Retinal pigment epithelial cell (primary cell): Measurements from ENCODE around the gene TTC16.

ENCODE experiments used
- DNase-seq: peaks from one replicate; pipeline ENCODE4 v3.0.0-alpha.2; 2010; ENCODE audit warnings: low read depth
- H3K4me3 ChIP-seq: 2 replicates; pipeline ENCODE4 v1.5.1; 2011; ENCODE audit warnings: mild to moderate bottlenecking, low read length, control low read depth, moderate library complexity
- TF ChIP-seq, protein P1 (sequence below): conservative IDR thresholded peaks from 2 replicates; pipeline ENCODE4 v1.5.1; 2011; ENCODE audit warnings: low read depth, low read length, control low read depth, inconsistent platforms

Gene TTC16

DNA sequence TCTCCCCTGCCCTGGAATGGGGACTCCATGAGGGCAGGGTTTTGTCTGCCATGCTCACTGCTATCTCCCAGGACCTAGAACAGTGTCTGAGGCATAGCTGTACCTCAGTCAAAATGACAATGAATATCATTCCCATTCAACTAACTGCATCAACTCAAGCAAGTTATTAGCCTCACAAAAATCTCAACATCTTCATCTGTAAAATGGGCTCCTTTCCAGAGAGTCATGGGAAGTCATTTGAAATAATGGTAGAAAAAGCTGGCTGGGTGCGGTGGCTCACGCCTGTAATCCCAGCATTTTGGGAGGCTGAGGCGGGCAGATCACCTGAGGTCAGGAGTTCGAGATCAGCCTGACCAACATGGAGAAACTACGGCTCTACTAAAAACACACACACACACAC, 53.2 kb downstream of the TTC16 start:
- no peak for DNase-seq
- H3K4me3 ChIP-seq = no peak overlapping the region
- TF ChIP-seq, protein P1, sequence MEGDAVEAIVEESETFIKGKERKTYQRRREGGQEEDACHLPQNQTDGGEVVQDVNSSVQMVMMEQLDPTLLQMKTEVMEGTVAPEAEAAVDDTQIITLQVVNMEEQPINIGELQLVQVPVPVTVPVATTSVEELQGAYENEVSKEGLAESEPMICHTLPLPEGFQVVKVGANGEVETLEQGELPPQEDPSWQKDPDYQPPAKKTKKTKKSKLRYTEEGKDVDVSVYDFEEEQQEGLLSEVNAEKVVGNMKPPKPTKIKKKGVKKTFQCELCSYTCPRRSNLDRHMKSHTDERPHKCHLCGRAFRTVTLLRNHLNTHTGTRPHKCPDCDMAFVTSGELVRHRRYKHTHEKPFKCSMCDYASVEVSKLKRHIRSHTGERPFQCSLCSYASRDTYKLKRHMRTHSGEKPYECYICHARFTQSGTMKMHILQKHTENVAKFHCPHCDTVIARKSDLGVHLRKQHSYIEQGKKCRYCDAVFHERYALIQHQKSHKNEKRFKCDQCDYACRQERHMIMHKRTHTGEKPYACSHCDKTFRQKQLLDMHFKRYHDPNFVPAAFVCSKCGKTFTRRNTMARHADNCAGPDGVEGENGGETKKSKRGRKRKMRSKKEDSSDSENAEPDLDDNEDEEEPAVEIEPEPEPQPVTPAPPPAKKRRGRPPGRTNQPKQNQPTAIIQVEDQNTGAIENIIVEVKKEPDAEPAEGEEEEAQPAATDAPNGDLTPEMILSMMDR = no peak

DNA sequence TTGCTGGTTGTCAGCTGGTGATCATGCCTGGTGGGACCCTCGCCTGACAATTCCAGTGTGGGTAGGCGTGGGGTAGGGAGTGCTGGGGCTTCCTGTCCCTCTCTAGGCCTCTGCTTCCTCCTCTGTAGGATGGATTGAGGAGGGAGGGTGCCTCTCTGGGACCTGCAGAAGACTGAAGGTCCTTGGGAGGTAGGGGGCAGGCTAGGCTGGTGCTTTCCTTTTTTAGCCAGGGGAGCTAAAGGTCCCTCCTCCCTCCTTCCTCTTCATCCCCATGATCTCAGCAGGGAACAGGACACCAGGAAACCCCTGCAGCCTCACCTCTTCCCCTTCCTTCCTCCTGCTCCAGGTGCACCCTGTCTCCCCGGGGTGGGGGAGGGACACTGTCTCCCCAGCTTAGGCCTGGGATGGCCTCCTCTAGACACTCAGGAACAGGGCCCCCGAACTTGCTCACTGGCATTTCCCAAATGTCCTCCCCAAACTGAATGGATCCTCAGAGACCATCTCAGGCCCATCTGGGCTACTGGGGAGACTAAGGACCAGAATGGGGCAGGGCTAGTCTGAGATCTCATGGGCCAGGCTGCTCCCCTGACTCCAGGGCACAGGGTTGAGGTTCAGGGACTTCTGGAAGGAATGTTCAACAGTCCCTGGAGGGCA, 54.2 kb downstream of the TTC16 start:
- DNase-seq = no peak
- TF ChIP-seq, protein P1 = no peak
- no peak overlapping the region for H3K4me3 ChIP-seq

DNA sequence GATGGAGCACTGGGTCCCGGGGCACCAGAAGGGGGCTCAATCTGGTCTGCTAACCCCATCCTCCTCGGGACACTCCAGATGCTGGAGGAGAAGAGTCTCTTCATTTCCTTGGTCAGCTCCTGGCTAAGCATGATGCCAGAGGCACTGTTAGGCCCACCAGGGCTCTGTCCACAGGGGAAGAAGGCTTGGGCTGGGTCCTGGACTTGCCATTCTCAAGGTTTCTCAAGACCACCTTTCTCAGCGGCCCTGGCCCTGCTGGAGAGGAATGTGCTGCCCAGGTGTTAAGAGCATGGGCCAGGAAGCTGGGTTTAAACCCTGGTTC, 54.7 kb downstream of the TTC16 start:
- TF ChIP-seq, protein P1 = no peak
- peak overlapping the region; percentile 54 for H3K4me3 ChIP-seq
- DNase-seq = no peak

DNA sequence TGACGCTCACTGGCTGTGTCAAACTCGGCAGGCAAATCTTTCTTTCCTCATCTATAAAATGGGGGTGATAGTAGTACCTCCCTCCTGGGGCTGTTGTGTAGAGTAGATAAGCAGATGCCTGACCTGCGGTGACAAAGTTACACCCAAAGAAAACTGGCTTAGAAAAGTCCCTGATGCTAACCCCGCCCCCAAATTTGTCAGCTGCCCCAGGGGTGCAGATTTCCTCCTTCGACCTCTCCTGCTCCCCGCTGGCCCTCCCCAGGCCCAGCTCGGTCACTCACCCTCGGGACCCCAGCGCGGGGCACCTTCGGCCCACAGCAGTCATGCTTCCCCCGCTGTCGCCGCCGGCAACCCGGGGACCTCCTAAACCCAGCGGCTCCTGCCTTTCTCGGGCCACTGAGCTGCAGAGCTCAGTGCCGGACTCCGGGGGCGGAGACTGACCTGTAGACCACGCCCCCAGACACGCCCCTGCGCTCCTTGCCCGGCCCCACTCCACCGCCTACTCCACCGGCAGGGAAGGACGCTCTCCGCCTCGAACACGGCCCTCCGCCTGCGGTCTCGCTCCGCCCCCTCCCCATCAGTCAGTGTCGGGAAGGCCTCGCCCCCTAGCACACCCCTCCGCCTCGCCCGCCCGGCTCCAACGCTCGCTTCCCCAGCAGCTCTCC, 55.2 kb downstream of the TTC16 start:
- H3K4me3 ChIP-seq = peak overlapping the region; percentile 54
- peak; percentile 89 for DNase-seq
- TF ChIP-seq, protein P1 = no peak

DNA sequence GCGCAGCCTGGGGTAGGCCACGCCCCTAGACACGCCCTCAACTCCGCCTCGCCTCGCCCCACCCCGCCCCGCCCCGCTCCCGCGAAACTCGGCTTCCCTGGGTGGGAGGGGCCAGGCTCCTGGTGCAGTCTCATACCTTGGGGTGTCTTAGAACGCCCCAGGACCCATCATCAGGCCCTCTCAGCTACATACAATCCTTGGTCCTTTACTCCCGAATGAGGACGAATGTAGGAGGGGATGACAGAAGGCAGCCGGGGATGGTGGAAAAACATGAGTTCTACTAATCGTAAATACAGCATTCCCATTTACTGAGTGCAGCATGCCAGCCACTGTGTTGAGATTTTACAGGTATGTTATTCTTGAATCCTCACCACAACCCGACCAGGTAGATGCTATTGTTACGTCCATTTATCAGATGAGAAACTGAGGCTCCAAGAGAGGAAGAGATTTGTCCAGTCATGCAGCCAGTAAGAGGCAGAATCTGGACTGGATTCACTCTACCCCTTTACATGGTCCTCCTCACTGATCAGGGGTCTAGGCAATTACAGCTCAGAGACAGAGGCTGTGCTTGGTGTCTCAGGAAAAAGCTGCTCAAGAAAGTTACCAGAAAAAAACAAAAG, 55.8 kb downstream of the TTC16 start:
- TF ChIP-seq, protein P1 = no peak
- DNase-seq = no peak
- H3K4me3 ChIP-seq = peak overlapping the region; percentile 37

DNA sequence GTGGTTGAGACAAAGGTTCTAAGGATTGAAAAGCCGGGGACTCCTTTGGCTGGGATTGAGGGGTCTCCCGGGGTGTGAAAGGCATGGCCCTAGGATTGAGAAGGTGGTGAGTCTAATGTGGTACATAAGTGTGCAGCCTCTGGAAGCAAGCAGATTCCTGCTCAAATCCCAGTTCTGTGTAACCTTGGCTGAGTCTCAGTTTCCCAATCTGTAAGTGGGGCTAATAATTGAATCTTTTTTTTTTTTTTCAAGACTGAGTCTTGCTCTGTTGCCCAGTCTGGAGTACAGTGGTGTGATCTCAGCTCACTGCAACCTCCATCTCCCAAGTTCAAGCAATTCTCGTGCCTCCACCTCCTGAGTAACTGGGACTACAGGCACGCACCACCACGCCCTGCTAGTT, 56.7 kb downstream of the TTC16 start:
- TF ChIP-seq, protein P1 = no peak
- no peak for DNase-seq
- H3K4me3 ChIP-seq = no peak overlapping the region

DNA sequence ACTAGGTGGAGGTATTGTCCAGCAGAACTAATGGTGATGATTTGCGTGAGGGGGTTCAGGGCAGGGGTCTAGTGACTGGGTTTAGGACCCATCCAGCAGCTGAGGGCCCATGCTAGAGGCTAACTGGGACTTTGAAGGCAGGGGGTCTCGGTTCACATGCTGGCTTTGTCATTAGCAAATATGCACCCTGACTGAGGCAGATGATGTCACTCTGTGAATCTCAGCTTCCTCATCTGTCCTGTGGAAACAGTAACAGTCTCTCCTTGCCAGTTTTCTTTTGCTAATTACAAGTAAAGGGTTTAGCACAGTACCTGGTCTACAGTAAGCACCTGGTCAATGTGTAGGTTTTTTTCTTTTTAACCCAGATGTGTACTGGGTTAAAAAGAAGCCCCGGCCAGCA, 57.4 kb downstream of the TTC16 start:
- no peak for DNase-seq
- TF ChIP-seq, protein P1 = no peak
- H3K4me3 ChIP-seq = no peak overlapping the region
